Fibroblast of skin of abdomen (primary cell): ENCODE results near the gene CIB4.

ENCODE experiments used
- DNase-seq: peaks from one replicate; pipeline ENCODE4 v3.0.0-alpha.2; 2013

Gene CIB4

DNA sequence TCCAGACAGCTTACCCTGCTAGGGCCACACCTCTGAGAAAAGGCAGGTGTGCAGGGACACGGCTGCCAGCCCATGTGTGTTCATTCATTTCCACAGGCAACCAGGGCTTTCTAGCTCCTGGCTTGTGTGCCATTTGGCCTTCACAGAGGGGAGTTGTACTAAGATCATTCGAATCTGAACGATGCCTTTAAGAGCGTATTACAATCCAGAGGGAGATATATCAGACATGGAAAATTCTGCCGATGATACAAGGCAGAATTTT lies 99.0 kb downstream of the CIB4 start:
- no peak for DNase-seq

DNA sequence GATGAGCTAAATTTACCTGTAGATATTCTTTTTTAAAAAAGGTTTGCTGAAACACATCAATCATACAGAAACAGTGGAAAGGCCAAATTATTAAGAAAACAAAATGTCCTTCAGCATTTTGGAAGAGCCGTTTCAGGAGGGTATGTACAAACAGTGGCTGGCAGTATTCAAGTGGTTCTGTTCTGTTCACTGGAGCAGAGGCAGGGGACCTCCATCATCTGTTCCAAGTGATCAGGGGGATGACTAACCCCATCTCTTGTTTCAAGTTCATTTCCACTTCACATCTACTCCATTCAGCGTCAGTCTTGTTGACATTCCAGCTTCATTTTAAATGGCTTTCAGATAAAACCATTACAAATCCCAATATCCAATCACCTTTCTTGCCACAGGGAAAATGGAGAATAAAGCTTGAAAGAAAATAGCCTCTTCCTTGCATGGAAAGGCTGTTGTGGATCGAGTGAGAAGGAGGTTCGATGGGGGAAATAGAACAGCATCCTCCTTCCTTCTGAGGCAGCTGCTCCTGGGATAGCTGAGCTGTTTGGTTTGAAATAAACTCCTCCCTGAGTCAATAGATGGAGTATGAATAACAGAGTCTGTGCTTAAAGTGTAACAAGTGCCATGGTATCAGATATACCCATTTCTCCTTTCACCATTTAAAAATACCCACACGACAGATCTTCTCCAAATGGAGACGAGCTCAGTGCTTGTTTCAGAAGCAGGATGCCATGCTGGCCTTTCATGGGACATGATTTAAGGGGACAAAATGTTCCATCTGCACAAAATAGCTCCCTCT lies 99.6 kb downstream of the CIB4 start:
- no peak for DNase-seq

DNA sequence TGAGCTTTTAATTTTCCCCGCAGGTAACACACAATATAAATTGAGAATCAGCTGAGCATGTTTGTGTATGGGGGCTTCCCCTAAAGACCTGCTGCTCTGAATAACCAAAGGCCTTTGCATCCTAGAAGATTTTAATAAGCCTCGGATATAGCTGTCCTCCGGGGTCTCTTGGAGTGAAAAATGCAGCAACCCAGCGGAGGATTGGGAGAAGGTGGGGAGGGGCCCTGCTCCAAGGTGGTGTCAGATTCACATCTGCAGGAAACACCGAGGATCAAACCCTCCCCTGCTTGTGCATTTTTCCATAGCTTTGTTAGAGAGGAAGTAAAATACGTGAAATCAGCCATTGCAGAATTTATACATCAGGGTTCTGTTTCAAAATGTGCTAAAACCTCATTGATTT lies 100.2 kb downstream of the CIB4 start:
- no peak for DNase-seq

DNA sequence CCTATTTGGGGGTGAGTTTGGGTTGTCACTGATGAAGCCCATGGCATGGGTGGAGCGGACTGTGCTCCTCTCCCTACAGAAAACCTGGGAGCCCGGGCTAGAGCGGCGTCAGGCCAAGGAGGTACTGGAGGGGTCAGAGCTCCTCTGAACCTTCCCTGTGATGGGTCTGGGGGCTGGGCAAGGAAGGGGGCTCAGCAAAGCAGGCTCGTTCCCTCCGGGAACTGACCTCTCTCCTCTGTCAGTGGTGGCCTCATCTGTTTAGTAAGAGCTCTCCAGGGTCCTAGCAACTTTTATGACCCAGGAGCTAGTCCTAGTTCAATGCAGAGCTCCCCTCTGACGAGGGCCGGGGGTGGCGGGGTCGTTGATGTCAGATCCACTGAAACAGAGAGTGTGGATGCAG lies 100.9 kb downstream of the CIB4 start:
- DNase-seq = no peak

DNA sequence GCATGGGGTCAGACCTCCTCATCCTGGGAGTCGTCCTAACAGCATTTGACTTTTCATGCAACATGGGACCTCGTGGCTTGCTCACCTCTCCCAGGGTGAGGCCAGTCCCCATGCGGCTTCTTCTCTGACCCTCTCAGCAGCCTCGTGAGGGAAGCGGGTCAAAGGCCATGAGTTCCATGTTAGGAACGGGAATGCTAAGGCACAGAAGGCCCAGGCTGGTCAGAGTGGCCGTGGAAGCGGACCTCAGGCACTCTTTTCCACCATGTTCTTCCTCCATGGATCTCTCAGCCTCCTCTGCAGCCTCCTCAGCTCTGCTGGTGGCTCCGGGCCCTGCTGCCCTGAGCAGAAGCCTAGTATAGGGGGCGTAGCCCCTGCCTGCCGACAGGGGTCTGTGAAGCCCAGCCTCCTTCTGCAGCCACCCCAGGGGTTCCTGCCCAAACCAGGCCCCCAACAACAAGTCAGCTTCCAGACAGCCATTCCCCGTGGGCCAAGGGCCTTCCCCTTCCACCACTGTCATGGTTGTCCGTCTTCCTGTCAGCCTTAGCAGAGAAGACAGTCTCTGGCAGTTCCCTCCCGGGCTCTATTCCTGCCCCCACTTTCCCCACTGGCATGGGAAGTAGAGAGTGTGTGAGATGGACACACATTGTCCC lies 103.2 kb downstream of the CIB4 start:
- no peak for DNase-seq

DNA sequence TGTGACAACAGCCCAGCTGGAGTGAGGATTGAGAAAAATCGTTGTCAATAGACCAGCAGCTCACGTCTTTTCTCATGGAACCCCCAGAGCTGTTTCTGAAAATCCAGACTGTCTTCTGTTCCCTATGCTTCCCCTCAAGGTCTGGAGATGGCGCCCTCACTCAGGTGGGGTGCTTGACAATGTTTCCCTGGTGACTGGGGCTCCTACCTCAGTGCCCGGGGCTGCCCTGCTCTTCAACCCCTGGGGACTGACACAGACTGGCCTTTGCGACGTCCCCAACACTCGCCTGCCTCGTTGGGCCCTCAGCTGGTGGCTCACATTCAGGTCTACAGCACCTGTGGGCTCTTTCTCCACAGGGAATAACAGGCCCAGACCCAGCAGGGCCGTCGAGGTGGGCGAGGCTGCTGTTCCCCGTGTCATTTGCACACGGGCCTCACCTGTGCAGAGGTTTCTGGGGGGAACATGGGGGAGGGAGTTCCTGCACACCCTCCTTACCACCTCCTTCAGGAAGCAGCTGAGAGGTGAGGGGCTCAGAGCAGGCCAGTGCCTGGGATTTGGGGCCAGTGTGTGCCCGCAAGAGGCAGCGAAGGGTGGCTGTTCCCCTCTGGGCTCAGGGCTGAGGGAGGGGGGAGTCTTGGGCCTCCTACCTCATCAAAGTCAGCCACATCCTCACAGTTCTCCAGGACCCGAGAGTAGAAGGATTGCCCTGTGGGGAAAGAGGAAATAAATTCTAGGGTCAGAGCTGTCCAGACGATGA lies 103.9 kb downstream of the CIB4 start:
- DNase-seq = no peak

DNA sequence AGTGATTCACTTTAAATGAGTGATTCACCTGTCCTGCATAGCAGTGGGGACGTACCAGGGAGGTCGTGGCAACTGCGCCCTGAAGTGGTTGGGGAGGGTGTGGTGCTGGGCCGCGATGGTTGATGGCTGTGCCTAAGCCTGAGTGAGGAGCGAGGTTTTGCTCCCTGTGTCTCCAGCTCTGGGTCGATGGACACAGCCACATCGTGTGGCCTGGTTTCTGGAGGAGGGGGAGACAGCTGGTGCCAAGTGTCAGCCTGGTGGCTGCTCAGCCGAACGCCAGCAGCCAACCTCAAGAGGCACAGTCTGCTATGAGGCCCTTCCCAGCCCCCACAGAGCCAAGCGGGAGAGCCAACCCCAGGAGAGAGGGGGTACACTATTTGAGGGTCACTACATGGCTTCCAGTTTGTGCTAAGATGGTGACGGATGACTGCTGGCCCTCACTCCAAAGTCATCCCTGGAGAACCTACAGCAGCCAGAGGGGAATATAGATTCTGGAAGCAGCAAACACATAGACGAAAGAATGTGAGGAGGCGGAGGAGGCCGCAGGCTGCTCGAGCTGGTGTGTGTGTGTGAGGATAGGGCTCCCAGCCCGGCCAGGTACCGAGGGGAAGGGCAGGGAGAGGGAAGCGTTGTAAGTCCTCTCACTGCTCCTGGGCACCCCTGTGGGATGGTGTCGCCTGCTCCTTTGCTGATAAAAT lies 104.6 kb downstream of the CIB4 start:
- no peak for DNase-seq

DNA sequence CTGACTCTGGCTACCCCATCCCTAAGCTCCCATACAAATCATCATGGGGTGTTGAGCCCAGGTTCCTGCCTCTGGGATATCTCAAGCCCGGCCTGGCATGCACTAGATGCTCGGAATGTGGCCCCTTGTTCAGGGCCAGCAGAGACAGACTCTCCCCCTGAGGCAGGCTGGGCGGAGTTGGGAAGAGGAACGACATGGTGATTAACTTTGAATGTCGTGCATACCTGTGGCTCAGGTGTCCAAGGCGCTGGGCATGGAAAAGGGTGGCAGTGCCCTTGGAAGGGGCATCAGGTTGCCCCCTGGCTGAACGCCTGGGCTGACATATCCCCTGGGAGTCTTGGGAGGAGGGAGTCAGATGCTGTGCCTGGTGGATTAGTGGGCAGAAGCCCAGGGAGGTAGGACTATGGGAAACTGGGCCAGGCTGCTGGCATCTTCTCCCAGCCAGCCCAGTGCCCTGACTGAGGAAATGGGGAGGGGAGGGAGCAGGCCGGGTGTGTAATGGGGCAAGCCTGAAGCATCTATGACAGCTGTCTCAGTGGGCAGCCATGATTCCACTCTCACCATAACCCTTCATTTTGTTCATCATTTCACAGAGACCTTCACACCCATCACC lies 105.4 kb downstream of the CIB4 start:
- DNase-seq = no peak

DNA sequence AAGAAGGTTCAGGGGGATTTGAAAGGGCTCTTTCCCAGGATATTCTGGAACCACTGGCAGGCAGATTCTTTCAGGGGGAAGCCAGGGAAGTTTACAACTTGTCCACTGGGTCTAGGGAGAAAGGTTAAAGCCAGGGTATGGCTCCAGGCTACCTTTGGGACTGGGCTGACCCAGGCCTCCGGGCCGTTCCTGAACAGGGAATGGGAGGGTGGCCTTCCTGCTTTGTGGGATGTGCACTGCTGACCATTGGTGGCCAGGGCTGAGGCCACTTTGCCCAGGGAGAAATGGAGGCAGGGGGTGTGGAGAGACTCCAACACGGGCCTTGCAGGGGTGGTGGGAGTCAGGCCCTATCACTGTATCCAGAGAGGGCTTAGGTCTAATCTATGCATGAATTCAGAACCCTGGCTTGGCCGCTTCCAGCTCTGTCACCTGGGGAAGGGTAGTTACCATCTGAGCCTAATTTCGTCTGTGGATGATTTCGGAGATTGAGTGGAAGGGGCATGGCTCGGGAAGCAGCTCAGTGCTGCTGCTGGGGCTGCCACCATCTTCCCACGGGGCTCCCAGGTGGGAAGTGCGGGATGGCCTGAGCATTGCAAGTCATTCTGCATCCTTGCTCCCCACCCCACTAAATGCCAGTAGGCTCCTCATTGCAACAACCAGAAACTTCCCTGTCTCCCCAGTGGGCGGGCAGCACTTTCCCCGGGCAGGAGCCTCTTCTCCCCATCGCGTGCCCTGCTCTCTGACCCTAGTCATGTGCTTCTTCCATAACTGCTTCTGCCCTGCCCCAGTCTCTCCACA lies 106.1 kb downstream of the CIB4 start:
- DNase-seq = no peak

DNA sequence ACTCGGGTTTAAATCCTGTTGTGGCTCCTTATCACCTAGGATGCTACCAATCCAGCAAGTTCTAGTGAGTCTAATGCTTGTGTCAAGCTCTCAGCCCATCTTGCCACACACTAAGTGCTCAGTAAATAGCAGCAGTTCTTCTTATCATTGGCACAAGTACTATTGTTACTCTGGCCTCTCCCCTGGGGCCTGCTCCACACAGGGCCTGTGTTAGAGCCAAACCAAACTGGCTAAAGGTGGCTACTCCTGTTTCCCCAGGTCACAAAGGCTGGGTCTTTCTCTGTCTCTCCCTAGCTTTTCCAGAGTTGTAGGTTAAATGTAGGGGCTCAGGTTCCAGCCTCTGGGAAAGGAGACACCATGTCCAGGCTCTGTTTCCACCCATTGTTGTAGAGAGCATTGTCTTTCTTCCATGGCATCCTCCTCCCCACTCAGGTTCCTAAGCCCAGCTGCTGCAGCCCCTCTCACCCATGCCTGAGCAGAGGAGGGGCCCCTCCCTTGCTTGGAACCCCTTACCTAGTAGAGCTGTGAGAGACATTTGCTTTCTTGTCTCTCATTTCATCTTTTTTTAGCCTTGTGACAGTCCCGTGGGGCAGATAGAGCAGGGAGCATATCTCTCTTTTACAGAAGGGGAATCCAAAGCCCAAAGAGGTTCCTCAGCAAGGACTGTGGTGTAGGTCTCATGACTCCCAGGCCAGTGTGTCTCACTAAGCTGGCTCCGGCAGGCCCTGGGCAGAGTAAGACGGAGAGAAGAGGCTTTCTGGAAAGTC lies 106.9 kb downstream of the CIB4 start:
- DNase-seq = no peak

DNA sequence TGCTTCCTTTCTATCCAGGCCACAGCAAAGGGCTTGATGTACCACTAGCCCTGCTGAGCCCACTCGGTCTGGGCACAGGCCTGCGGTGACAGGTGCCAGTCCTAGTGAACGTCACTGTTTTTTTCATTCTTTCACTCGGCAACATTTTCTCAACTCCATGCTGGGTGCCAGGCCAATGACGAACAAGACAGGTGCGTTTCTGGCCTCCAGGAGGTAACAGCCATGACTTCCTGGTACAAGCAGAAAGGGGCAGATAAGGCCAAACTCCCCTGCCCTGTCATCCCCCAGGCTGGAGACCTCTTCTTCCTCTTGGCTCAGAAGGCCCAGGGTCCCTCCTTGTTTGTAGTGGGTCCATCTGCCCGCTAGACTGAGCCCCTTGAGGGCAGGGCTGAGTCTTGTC lies 107.5 kb downstream of the CIB4 start:
- DNase-seq = no peak

DNA sequence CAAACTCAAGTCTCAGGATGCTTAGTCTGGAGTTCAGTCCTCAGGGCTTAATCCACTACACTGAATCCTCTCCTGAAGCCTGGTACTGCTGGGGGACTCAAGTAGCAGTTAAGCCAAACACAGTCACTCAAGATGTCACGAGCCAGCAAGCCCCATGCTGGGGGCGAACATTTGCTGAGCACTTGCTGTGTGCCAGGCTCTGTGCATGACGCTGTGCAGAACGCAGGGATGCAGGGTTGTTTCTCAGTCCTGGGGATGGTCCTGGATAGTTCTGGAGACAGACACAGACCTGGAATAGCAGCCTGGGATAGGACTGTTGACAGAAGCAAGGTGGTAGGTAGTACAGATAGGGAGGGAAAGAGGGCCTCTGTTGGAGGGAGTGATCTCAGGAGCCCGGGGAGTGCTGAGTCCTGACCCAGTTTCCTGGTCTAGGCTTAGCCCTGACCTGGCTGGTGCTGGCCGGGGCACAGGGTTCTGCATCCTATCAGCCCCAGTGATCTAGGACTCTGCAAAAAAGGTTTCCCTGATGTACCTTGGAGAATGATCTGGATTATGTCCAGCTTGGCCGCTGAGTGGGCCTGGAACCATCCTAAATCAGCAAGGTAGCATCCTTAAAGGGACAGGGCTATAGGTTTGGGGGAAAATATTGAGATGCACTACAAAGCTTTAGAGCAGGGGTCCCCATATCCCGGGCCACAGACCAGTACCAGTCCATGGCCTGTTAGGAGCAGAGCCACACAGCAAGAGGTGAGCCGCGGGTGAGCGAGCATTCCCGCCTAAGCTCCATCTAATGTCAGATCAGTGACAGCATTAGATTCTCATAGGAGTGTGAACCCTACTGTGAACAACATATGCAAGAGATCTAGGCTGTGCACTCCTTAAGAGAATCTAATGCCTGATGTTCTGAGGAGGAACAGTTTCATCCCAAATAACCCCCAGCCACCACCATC lies 108.6 kb downstream of the CIB4 start:
- no peak for DNase-seq
